H9 (cell line): ENCODE data around the gene RNGTT. TPM values are rescaled to one million over a fixed set of nuclear protein-coding genes. Genes with fewer than 3 reads are reported as not detected.

ENCODE experiments used
- DNase-seq: peaks from one replicate; pipeline ENCODE4 v3.0.0-alpha.2; 2017
- H2AFZ ChIP-seq: one replicate; pipeline ENCODE4 v1.6.1; 2013; ENCODE audit warnings: mild to moderate bottlenecking, low read length, control low read depth, moderate library complexity
- H2AK5ac ChIP-seq: 2 replicates; pipeline ENCODE4 v1.6.1; 2013; ENCODE audit warnings: low read length, control low read depth, mixed read lengths; ENCODE audit not compliant: insufficient read length
- H2BK120ac ChIP-seq: one replicate; pipeline ENCODE4 v1.6.1; 2013; ENCODE audit warnings: low read depth, mild to moderate bottlenecking, low read length, control low read depth, inconsistent platforms; ENCODE audit not compliant: poor library complexity, severe bottlenecking
- H2BK12ac ChIP-seq: 2 replicates; pipeline ENCODE4 v1.6.1; 2013; ENCODE audit warnings: low read length, control low read depth, mixed read lengths, low read depth; ENCODE audit not compliant: insufficient read length
- H2BK15ac ChIP-seq: 2 replicates; pipeline ENCODE4 v1.6.1; 2013; ENCODE audit warnings: low read depth, low read length, control low read depth
- H2BK20ac ChIP-seq: one replicate; pipeline ENCODE4 v1.6.1; 2013; ENCODE audit warnings: low read depth, mild to moderate bottlenecking, low read length, control low read depth, inconsistent platforms; ENCODE audit not compliant: poor library complexity, severe bottlenecking
- H2BK5ac ChIP-seq: 2 replicates; pipeline ENCODE4 v1.6.1; 2013; ENCODE audit warnings: low read length, control low read depth, mixed read lengths; ENCODE audit not compliant: insufficient read length
- H3K14ac ChIP-seq: 2 replicates; pipeline ENCODE4 v1.6.1; 2013; ENCODE audit warnings: low read length, control low read depth; ENCODE audit not compliant: insufficient read depth
- H3K18ac ChIP-seq: 2 replicates; pipeline ENCODE4 v1.6.1; 2013; ENCODE audit warnings: low read depth, mild to moderate bottlenecking, mixed read lengths, low read length, control low read depth; ENCODE audit not compliant: insufficient read length
- H3K23ac ChIP-seq: 2 replicates; pipeline ENCODE4 v1.6.1; 2013; ENCODE audit warnings: low read length, control low read depth, mixed read lengths, low read depth; ENCODE audit not compliant: insufficient read length
- H3K23me2 ChIP-seq: 2 replicates; pipeline ENCODE4 v1.6.1; 2013; ENCODE audit warnings: low read depth, mild to moderate bottlenecking, mixed read lengths, low read length, control low read depth; ENCODE audit not compliant: insufficient read length, poor library complexity, severe bottlenecking
- H3K27ac ChIP-seq: 2 replicates; pipeline ENCODE4 v1.5.1; 2013; ENCODE audit warnings: low read length, control low read depth, mixed read lengths, low read depth; ENCODE audit not compliant: insufficient read length
- H3K27me3 ChIP-seq: 2 replicates; pipeline ENCODE4 v1.6.1; 2013; ENCODE audit warnings: low read length, control low read depth, inconsistent platforms; ENCODE audit not compliant: insufficient read depth
- H3K4ac ChIP-seq: 2 replicates; pipeline ENCODE4 v1.6.1; 2013; ENCODE audit warnings: low read depth, mild to moderate bottlenecking, control low read depth, inconsistent platforms, low read length, moderate library complexity
- H3K4me1 ChIP-seq: 2 replicates; pipeline ENCODE4 v1.6.1; 2013; ENCODE audit warnings: low read length, control low read depth, inconsistent platforms; ENCODE audit not compliant: insufficient read depth
- H3K4me2 ChIP-seq: 2 replicates; pipeline ENCODE4 v1.6.1; 2013; ENCODE audit warnings: low read length, control low read depth, mixed read lengths; ENCODE audit not compliant: insufficient read length, insufficient read depth
- H3K56ac ChIP-seq: 2 replicates; pipeline ENCODE4 v1.6.1; 2013; ENCODE audit warnings: low read depth, mild to moderate bottlenecking, mixed read lengths, low read length, control low read depth; ENCODE audit not compliant: insufficient read length
- H3K79me1 ChIP-seq: 2 replicates; pipeline ENCODE4 v1.6.1; 2013; ENCODE audit warnings: low read depth, mild to moderate bottlenecking, moderate library complexity, low read length, control low read depth, inconsistent platforms; ENCODE audit not compliant: insufficient read depth, poor library complexity, severe bottlenecking
- H3K79me2 ChIP-seq: 2 replicates; pipeline ENCODE4 v1.6.1; 2013; ENCODE audit warnings: low read length, control low read depth, inconsistent platforms; ENCODE audit not compliant: insufficient read depth
- H3K9ac ChIP-seq: 2 replicates; pipeline ENCODE4 v1.6.1; 2013; ENCODE audit warnings: low read length, control low read depth, mixed read lengths; ENCODE audit not compliant: insufficient read length; ENCODE audit errors: extremely low read depth
- H3K9me3 ChIP-seq: one replicate; pipeline ENCODE4 v1.6.1; 2013; ENCODE audit warnings: low read depth, low read length, inconsistent platforms; ENCODE audit not compliant: control insufficient read depth
- H3T11ph ChIP-seq: one replicate; pipeline ENCODE4 v1.6.1; 2013; ENCODE audit warnings: mild to moderate bottlenecking, low read length, control low read depth, inconsistent platforms
- H4K20me1 ChIP-seq: one replicate; pipeline ENCODE4 v1.6.1; 2013; ENCODE audit not compliant: control insufficient read depth, insufficient read length, insufficient read depth
- H4K5ac ChIP-seq: 2 replicates; pipeline ENCODE4 v1.6.1; 2013; ENCODE audit warnings: low read depth, mild to moderate bottlenecking, mixed read lengths, low read length, control low read depth; ENCODE audit not compliant: insufficient read length
- H4K8ac ChIP-seq: replicated peaks from 2 replicates; pipeline ENCODE4 v1.6.1; 2013; ENCODE audit warnings: low read length, control low read depth, mixed read lengths, low read depth; ENCODE audit not compliant: insufficient read length
- H4K91ac ChIP-seq: 2 replicates; pipeline ENCODE4 v1.6.1; 2013; ENCODE audit warnings: low read depth, mild to moderate bottlenecking, moderate library complexity, mixed read lengths, low read length, control low read depth; ENCODE audit not compliant: insufficient read length
- H3K27ac Mint-ChIP-seq, 3 experiments: 2 replicates in 2 of 3; 3 replicates in 1 of 3; pipeline ENCODE4 v1.8.0; 2020 to 2021; ENCODE audit warnings: mixed read lengths in 3 of 3, mild to moderate bottlenecking in 1 of 3, moderate library complexity in 1 of 3
- H3K27me3 Mint-ChIP-seq: 2 replicates; pipeline ENCODE4 v1.8.0; 2021; ENCODE audit warnings: low read depth, mild to moderate bottlenecking, moderate library complexity, mixed read lengths
- H3K36me3 Mint-ChIP-seq, 3 experiments: 2 replicates in 2 of 3; 3 replicates in 1 of 3; pipeline ENCODE4 v1.8.0; 2020 to 2021; ENCODE audit warnings: low read depth in 3 of 3, mixed read lengths in 3 of 3; ENCODE audit not compliant: insufficient read depth in 1 of 3
- H3K4me1 Mint-ChIP-seq, 2 experiments: 2 replicates each; pipeline ENCODE4 v1.8.0; 2020; ENCODE audit warnings: mixed read lengths in 2 of 2
- H3K4me3 Mint-ChIP-seq, 2 experiments: 2 replicates in 1 of 2; 3 replicates in 1 of 2; pipeline ENCODE4 v1.8.0; 2020 to 2021; ENCODE audit warnings: mild to moderate bottlenecking in 2 of 2, mixed read lengths in 2 of 2, moderate library complexity in 1 of 2
- H3K9me3 Mint-ChIP-seq, 2 experiments: 2 replicates in 1 of 2; 3 replicates in 1 of 2; pipeline ENCODE4 v1.8.0; 2020; ENCODE audit warnings: mild to moderate bottlenecking in 2 of 2, mixed read lengths in 2 of 2, moderate library complexity in 1 of 2
- WGBS: extraction: QIAGEN DNeasy Blood & Tissue Kit; methylation state at CpG from one replicate; pipeline ENCODE4 v1.1.7; 2013; ENCODE audit warnings: missing lambda C conversion rate, low lambda C conversion rate, mixed read lengths; ENCODE audit not compliant: insufficient read length; ENCODE audit errors: extremely low coverage; 5-methylcytosine and 5-hydroxymethylcytosine counted together
- total RNA-seq: library from RNA; stranded (reverse); gene quantifications from 2 replicates; pipeline ENCODE4 v1.2.1, GENCODE V29; 2021
- TF ChIP-seq, protein P1 (sequence below): fragments of 200-600 bp; sonication (generic); conservative IDR thresholded peaks from 3 replicates; pipeline ENCODE4 v1.8.0; 2021; ENCODE audit warnings: antibody characterized with exemption, mild to moderate bottlenecking

Gene RNGTT
- total RNA-seq, 1 experiment from 2014 or later, result 20.5 TPM

DNA sequence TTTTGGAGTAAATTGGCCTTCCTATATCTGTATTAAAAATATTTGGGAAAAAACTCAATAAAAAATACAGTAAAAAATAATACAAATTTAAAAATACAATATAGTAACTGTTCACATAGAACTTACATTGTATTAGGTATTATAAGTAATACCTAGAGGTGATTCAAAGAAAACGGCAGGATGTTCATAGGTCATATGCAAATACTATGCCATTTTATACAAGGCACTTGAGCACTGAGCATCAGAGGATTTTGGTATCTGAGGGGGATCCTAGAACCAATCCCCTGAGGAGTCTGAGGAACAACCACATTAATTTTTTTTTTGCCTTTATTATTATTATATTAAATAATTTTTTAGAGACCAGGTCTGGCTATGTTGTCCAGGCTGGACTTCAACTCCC is 41.7 kb downstream of the RNGTT start:
- H3K4ac ChIP-seq, result no peak overlapping the region
- no peak overlapping the region for H3K23ac ChIP-seq
- H3K79me1 ChIP-seq, result no peaks in the 10 kb centered on the region
- no peak overlapping the region for H3K18ac ChIP-seq
- H2BK15ac ChIP-seq, result no peak overlapping the region
- no peak overlapping the region for H2AK5ac ChIP-seq
- H2BK120ac ChIP-seq, result no peak overlapping the region
- no peak overlapping the region for H2BK5ac ChIP-seq
- no peaks in the 10 kb centered on the region for H4K20me1 ChIP-seq
- H3T11ph ChIP-seq, result no peak overlapping the region
- no peak overlapping the region for H3K4me2 ChIP-seq
- H4K91ac ChIP-seq, result no peak overlapping the region
- H2BK12ac ChIP-seq, result no peak overlapping the region
- H3K79me2 ChIP-seq, result no peaks in the 10 kb centered on the region
- no peak overlapping the region for H4K8ac ChIP-seq
- no peaks in the 10 kb centered on the region for H3K23me2 ChIP-seq
- Mint-ChIP-seq H3K27me3 (no peaks in the 10 kb centered on the region), H3K36me3 (peaks cover 9 to 28% (median 24%) of the 10 kb centered on the region in 3 experiments; a peak in 6 of 7 replicates), H3K9me3 (no peaks in the 10 kb centered on the region), H3K4me1 (no peaks in the 10 kb centered on the region), H3K27ac (no peak overlapping the region), H3K4me3 (no peak overlapping the region)
- H3K4me1 ChIP-seq, result no peaks in the 10 kb centered on the region
- H2AFZ ChIP-seq, result no peak overlapping the region
- H3K56ac ChIP-seq, result no peak overlapping the region
- no peak for DNase-seq
- TF ChIP-seq, protein P1, sequence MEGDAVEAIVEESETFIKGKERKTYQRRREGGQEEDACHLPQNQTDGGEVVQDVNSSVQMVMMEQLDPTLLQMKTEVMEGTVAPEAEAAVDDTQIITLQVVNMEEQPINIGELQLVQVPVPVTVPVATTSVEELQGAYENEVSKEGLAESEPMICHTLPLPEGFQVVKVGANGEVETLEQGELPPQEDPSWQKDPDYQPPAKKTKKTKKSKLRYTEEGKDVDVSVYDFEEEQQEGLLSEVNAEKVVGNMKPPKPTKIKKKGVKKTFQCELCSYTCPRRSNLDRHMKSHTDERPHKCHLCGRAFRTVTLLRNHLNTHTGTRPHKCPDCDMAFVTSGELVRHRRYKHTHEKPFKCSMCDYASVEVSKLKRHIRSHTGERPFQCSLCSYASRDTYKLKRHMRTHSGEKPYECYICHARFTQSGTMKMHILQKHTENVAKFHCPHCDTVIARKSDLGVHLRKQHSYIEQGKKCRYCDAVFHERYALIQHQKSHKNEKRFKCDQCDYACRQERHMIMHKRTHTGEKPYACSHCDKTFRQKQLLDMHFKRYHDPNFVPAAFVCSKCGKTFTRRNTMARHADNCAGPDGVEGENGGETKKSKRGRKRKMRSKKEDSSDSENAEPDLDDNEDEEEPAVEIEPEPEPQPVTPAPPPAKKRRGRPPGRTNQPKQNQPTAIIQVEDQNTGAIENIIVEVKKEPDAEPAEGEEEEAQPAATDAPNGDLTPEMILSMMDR, result no peak
- no CpG with 5 or more reads among the region's 1 CpG for WGBS
- H2BK20ac ChIP-seq, result no peak overlapping the region
- H3K9ac ChIP-seq, result no peak overlapping the region
- no peak overlapping the region for H4K5ac ChIP-seq
- H3K9me3 ChIP-seq, result no peaks in the 10 kb centered on the region
- H3K27me3 ChIP-seq, result no peaks in the 10 kb centered on the region
- H3K14ac ChIP-seq, result no peak overlapping the region
- no peak overlapping the region for H3K27ac ChIP-seq
